Sigmoid colon (tissue), 7 donors: ENCODE data around the gene POLR1F. TPM values are rescaled to one million over a fixed set of nuclear protein-coding genes. Genes with fewer than 3 reads are reported as not detected.
A peak's percentile ranks its signal among the peaks of the same experiment; 100 is the strongest.

Experiments
- DNase-seq: peaks from one replicate; pipeline ENCODE4 v3.0.0-alpha.2; 2019
- H3K27ac ChIP-seq, 4 donors: fragments of 200-600 bp; sonication (generic); one replicate each; pipeline ENCODE4 v1.5.1; 2016 to 2019; ENCODE audit warnings: mild to moderate bottlenecking in 1 of 4
- H3K27me3 ChIP-seq, 3 donors: fragments of 200-600 bp; sonication (generic); one replicate each; pipeline ENCODE4 v1.5.1; 2019; ENCODE audit warnings: mild to moderate bottlenecking in 1 of 3
- H3K36me3 ChIP-seq, 4 donors: fragments of 200-600 bp; sonication (generic); one replicate each; pipeline ENCODE4 v1.5.1; 2016 to 2019
- H3K4me1 ChIP-seq, 4 donors: fragments of 200-600 bp; sonication (generic); one replicate each; pipeline ENCODE4 v1.5.1; 2017 to 2019
- H3K4me3 ChIP-seq, 4 donors: fragments of 200-600 bp; sonication (generic); one replicate each; pipeline ENCODE4 v1.5.1; 2017 to 2019; ENCODE audit warnings: mild to moderate bottlenecking in 2 of 4, moderate library complexity in 1 of 4
- H3K9me3 ChIP-seq, 4 donors: fragments of 200-600 bp in 3 of 4; sonication (generic) in 3 of 4; one replicate each; pipeline versions ENCODE4 v1.5.1 to v1.6.1; 2013 to 2019
- CTCF ChIP-seq, 4 experiments: fragments of 450-650 bp in 3 of 4; fragments of 200-600 bp in 1 of 4; IDR thresholded peaks; one replicate each; pipeline ENCODE4 v1.5.1; 2016 to 2019; ENCODE audit warnings: antibody characterized with exemption in 4 of 4, mild to moderate bottlenecking in 3 of 4, moderate library complexity in 2 of 4
- EP300 ChIP-seq, 4 donors: sonication (generic); formaldehyde crosslinking; IDR thresholded peaks; one replicate each; pipeline ENCODE4 v1.6.1; 2017; ENCODE audit warnings: antibody characterized with exemption in 4 of 4
- POLR2A ChIP-seq, 2 donors: fragments of 450-650 bp; IDR thresholded peaks; one replicate each; pipeline ENCODE4 v1.6.1; 2016; ENCODE audit warnings: antibody characterized with exemption in 2 of 2, mild to moderate bottlenecking in 2 of 2, moderate library complexity in 2 of 2
- POLR2AphosphoS5 ChIP-seq, 4 donors: sonication (generic); formaldehyde crosslinking; IDR thresholded peaks; one replicate each; pipeline ENCODE4 v1.6.1; 2017; ENCODE audit warnings: antibody characterized with exemption in 4 of 4
- WGBS, 2 donors: extraction: QIAGEN DNeasy Blood & Tissue Kit; methylation state at CpG; one replicate each; pipeline ENCODE4 v1.1.7; 2013; 5-methylcytosine and 5-hydroxymethylcytosine counted together
- intact Hi-C: fragments of 100-400 bp; cut with DNase I; formaldehyde crosslinking; loops from one replicate; pipeline ENCODE4 v1.15.1; 2023
- polyA plus RNA-seq, 3 donors: library from polyadenylated mRNA; stranded (reverse); fragments of 200-250 nt; gene quantifications; one replicate each; pipeline ENCODE4 v1.2.3, GENCODE V29; 2013
- total RNA-seq, 4 donors: library from RNA; depleted of rRNA; stranded (reverse); fragments of >200 nt; gene quantifications; one replicate each; pipeline ENCODE4 v1.1.0, GENCODE V29; 2016
- donor health status: healthy with polysubstance abuse.
- donor health status: Bipolar disorder and iron deficiency.
- donor health status: healthy.

POLR1F gene
- total RNA-seq = 10 to 100 TPM in 3 of 4 donors, 1 to 10 TPM in 1; 9.7 to 15.6 (median 14.2) TPM
- polyA plus RNA-seq = 1 to 10 TPM; 4.2 to 7.1 (median 4.2) TPM

- Histone ChIP-seq H3K27ac (peak within 1 kb of the TSS; percentile 70 to 81 (median 76)), H3K36me3 (peaks cover 0 to 9% (median 0%) of the 10 kb centered on the region in 4 donors), H3K27me3 (no peaks in the 10 kb centered on the region), H3K4me1 (peaks cover 0 to 31% (median 20%) of the 10 kb centered on the region in 4 donors), H3K9me3 (no peaks in the 10 kb centered on the region), H3K4me3 (peak within 1 kb of the TSS; percentile 63 to 90 (median 85))
- peak; percentile 96 for DNase-seq
- TF ChIP-seq CTCF (IDR thresholded peaks at IDR 0.05) (peak; percentile 83 to 85 (median 84)), POLR2AphosphoS5 (IDR thresholded peaks at IDR 0.05) (peak; percentile 90 to 94 (median 92)), POLR2A (IDR thresholded peaks at IDR 0.05) (peak; percentile 59 to 86), EP300 (IDR thresholded peaks at IDR 0.05) (peak in 2 of 4 donors; percentile 43 to 76)
- intact Hi-C loops = loop anchor here (2.0 kb wide), 1 partner anchor 890 kb away; no protein-coding TSS in a partner anchor
- 0% methylated on average over 56 of the region's 56 CpGs for WGBS, 2 donors
Observed at GRCh38 chr7:19708397-19709248, at the start of gene POLR1F. Gene POLR1F (minus strand): TSS chr7:19709037. CDS start chr7:19709016, 21 bp downstream.

GRCh38 chr7:19754521-19755116 is 45.8 kb upstream of the POLR1F start:
- Histone ChIP-seq H3K36me3 (no peaks in the 10 kb centered on the region), H3K9me3 (no peaks in the 10 kb centered on the region), H3K27ac (no peak overlapping the region), H3K4me3 (no peak overlapping the region), H3K27me3 (no peaks in the 10 kb centered on the region), H3K4me1 (no peaks in the 10 kb centered on the region)
- no peak for DNase-seq
- WGBS, 2 donors = 32 to 39% methylated on average over 6 of the region's 6 CpGs
- TF ChIP-seq CTCF (IDR thresholded peaks at IDR 0.05) (peak in 3 of 4 experiments; percentile 23 to 62 (median 30)), POLR2AphosphoS5 (IDR thresholded peaks at IDR 0.05) (no peak)
- intact Hi-C loops = loop anchor here (5.0 to 10.0 kb wide), 3 partner anchors 230 to 560 kb away; no protein-coding TSS in a partner anchor

GRCh38 chr7:19752020-19752419 is 43.2 kb upstream of the POLR1F start:
- no peak overlapping the region for H3K4me3 ChIP-seq
- no peaks in the 10 kb centered on the region for H3K9me3 ChIP-seq
- H3K27ac ChIP-seq = no peak overlapping the region
- intact Hi-C loops = loop anchor here (5.0 to 10.0 kb wide), 3 partner anchors 233 to 563 kb away; no protein-coding TSS in a partner anchor
- no peaks in the 10 kb centered on the region for H3K4me1 ChIP-seq
- WGBS, 2 donors = 84 to 85% methylated on average over 3 of the region's 3 CpGs
- DNase-seq = no peak
- H3K27me3 ChIP-seq = no peaks in the 10 kb centered on the region
- TF ChIP-seq POLR2A (IDR thresholded peaks at IDR 0.05) (no peak), POLR2AphosphoS5 (IDR thresholded peaks at IDR 0.05) (no peak), EP300 (IDR thresholded peaks at IDR 0.05) (no peak), CTCF (IDR thresholded peaks at IDR 0.05) (no peak)
- no peaks in the 10 kb centered on the region for H3K36me3 ChIP-seq

- H3K27ac ChIP-seq = no peak overlapping the region
- intact Hi-C loops = loop anchor here (2.0 to 10.0 kb wide), 4 partner anchors 235 to 849 kb away; no protein-coding TSS in a partner anchor
- no peak overlapping the region for H3K4me3 ChIP-seq
- DNase-seq = no peak
- H3K4me1 ChIP-seq = no peaks in the 10 kb centered on the region
- no peak for TF ChIP-seq POLR2AphosphoS5 (IDR thresholded peaks at IDR 0.05)
- no peak for TF ChIP-seq EP300 (IDR thresholded peaks at IDR 0.05)
- no peak for TF ChIP-seq CTCF (IDR thresholded peaks at IDR 0.05)
- TF ChIP-seq POLR2A (IDR thresholded peaks at IDR 0.05) = no peak
- H3K9me3 ChIP-seq = no peaks in the 10 kb centered on the region
- no peaks in the 10 kb centered on the region for H3K36me3 ChIP-seq
- H3K27me3 ChIP-seq = no peaks in the 10 kb centered on the region
- 26 to 74% methylated on average over 4 of the region's 4 CpGs for WGBS, 2 donors
Observed at GRCh38 chr7:19749658-19750057, 40.8 kb upstream of the POLR1F start.
